NCI-H510A treated with DMSO at 0.1 percent for 48 hours (cell line): ENCODE measurements around the gene NOTCH3.
A peak's percentile ranks its signal among the peaks of the same experiment; 100 is the strongest.

Experiments
- DNase-seq: peaks from one replicate; lab custom pipeline; 2025; lab: John Stamatoyannopoulos, UW

Gene NOTCH3

GRCh38 chr19:15195371-15196334 lies 5.1 kb downstream of the NOTCH3 start:
- peak; percentile 92 for DNase-seq

GRCh38 chr19:15194938-15195337 lies 5.9 kb downstream of the NOTCH3 start:
- DNase-seq, result no peak

GRCh38 chr19:15191982-15192381 lies 8.8 kb downstream of the NOTCH3 start:
- DNase-seq, result no peak

GRCh38 chr19:15191514-15191913 lies 9.3 kb downstream of the NOTCH3 start:
- no peak for DNase-seq

- no peak for DNase-seq
Observed at GRCh38 chr19:15188851-15189250, 11.9 kb downstream of the NOTCH3 start.

GRCh38 chr19:15187026-15188007 lies 13.5 kb downstream of the NOTCH3 start:
- no peak for DNase-seq

GRCh38 chr19:15185188-15185587 lies 15.6 kb downstream of the NOTCH3 start:
- DNase-seq, result no peak

- DNase-seq, result no peak
Observed at GRCh38 chr19:15184776-15185175, 16.0 kb downstream of the NOTCH3 start.

- DNase-seq, result peak; percentile 85
Observed at GRCh38 chr19:15181394-15181793, 19.4 kb downstream of the NOTCH3 start.

- peak; percentile 85 for DNase-seq
Observed at GRCh38 chr19:15180451-15181390, 20.1 kb downstream of the NOTCH3 start.

- DNase-seq, result no peak
Observed at GRCh38 chr19:15178629-15179308, 22.0 kb downstream of the NOTCH3 start.

GRCh38 chr19:15177269-15178116 lies 23.3 kb downstream of the NOTCH3 start:
- DNase-seq, result peak; percentile 79

GRCh38 chr19:15175609-15176008 lies 25.2 kb downstream of the NOTCH3 start:
- no peak for DNase-seq

- no peak for DNase-seq
Observed at GRCh38 chr19:15173746-15174404, 26.9 kb downstream of the NOTCH3 start.

- no peak for DNase-seq
Observed at GRCh38 chr19:15170345-15170744, 30.4 kb downstream of the NOTCH3 start.

GRCh38 chr19:15169541-15170285 lies 31.1 kb downstream of the NOTCH3 start:
- no peak for DNase-seq

- DNase-seq, result no peak
Observed at GRCh38 chr19:15166700-15167099, 34.1 kb downstream of the NOTCH3 start.
